ENCODE data around the gene ANGPTL2.

GRCh38 chr9:127114606-127115005, 7.8 kb downstream of the ANGPTL2 start:
- TF ChIP-seq CTCF (IDR thresholded peaks at IDR 0.05; ENCODE audit: low read depth, low read length) (no peak), POLR2A (IDR thresholded peaks at IDR 0.05; ENCODE audit: extremely low read depth, insufficient read length) (no peak)

Measured in NB4 (cell line).